ENCODE measurements around the gene CGREF1. TPM values are rescaled to one million over a fixed set of nuclear protein-coding genes. Genes with fewer than 3 reads are reported as not detected.
"Not testable (repeated sequence)": the region's sequence is repeated elsewhere in the genome, so short reads cannot be mapped to it uniquely, and the experiment has no call there.

Gene CGREF1
- polyA plus RNA-seq, 4 donors, result 5.4 to 7.3 (median 6.5) TPM

DNA sequence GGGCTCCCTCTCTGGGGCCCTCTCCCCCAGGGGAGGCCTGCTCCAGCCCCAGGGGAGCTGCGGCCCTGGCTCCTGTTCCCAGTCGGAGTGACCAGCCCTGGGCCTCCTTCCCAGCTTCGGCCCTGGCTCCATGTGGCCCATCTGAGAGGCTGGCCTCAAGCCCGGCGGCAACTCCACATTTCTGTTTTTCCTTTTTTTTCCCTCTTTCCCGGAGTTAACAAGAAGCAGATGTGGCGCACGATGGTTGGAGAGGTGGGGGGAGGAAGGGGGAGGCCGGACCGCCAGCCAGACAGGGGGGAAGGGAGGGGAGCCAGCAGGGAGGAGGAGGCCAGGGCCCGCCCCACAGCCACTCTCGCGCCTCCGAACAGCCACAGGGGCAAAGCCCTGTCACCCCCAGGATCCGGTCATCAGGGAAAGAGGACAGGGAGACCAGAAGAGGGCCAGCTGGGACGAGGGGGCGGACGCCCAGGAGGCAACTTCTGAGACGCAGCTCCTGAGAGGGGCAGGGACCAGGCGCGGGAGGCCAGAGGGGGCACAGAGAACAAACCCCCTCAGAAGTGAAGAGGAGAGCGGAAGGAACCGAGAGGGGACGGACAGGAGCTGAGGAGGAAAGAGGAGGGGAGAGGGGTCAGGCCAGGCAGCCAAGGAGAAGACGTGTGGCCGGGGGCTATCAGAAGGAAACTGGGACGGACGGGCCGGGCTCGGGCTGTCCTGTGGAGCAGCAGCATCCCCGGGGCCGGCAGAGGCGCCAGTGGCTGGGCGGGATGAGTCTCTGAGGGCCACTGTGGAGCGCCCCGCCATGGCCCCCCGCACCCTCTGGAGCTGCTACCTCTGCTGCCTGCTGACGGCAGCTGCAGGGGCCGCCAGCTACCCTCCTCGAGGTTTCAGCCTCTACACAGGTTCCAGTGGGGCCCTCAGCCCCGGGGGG lies 40.4 kb downstream of the CGREF1 start, which contains the start of gene EMILIN1:
TSS of gene EMILIN1 (plus strand) at position 349 of the 928 bp plus-strand sequence. CDS start at position 800, 451 bp downstream.
- peak in 2 of 4 donors; percentile 80 for DNase-seq (ENCODE audit: low read depth in 4 of 4, low spot score in 2 of 4)

DNA sequence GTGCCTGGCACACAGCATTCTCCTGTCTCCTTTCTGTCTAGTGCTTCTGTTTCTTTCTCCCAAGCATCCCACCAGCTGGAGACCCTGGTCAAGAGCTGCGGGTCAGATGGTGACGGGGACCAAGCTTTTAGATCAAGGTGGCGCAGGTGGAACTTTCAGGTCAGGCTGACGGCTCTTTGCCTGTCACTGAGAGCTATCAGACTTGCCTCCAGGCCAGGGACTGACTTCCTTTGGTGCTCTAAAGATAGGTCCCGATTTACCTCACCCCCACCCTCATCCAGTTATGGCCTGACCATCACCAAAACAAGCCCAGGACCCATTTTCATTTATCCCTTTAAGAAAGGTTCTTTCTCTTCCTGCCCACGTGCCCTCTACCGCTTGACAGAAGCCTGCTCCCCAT lies 41.7 kb downstream of the CGREF1 start:
- DNase-seq (ENCODE audit: low read depth in 4 of 4, low spot score in 2 of 4), result no peak

DNA sequence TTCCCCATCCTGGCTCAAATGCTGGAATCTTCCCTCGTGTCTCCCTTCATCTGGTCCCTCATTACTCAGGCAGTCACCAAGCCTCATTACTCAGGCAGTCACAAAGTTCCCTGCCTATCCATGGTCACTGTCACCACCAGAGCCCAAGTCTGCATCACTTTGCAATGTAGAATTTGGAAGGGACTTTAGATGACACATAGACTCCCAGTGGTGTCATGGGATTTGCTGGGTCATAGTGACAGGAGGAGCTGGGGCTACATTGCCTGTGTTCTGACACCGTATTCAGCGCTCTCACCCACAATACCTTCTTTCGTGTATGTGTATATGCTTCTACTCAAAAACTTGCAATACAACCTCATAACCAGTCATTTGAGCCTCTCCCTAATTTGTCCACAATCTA lies 42.6 kb downstream of the CGREF1 start:
- no peak for DNase-seq (ENCODE audit: low read depth in 4 of 4, low spot score in 2 of 4)

DNA sequence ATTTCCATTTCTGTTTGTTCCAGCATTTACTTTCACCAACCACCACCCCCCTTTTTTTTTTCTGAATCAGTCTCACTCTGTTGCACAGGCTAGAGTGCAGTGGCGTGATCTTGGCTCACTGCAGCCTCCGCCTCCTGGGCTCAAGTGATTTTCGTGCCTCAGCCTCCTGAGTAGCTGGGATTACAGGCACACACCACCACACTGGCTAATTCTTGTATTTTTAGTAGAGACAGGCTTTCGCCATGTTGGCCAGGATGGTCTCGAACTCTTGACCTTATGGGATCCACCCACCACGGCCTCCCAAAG lies 43.4 kb downstream of the CGREF1 start:
- DNase-seq (ENCODE audit: low read depth in 4 of 4, low spot score in 2 of 4), result not testable (repeated sequence)

DNA sequence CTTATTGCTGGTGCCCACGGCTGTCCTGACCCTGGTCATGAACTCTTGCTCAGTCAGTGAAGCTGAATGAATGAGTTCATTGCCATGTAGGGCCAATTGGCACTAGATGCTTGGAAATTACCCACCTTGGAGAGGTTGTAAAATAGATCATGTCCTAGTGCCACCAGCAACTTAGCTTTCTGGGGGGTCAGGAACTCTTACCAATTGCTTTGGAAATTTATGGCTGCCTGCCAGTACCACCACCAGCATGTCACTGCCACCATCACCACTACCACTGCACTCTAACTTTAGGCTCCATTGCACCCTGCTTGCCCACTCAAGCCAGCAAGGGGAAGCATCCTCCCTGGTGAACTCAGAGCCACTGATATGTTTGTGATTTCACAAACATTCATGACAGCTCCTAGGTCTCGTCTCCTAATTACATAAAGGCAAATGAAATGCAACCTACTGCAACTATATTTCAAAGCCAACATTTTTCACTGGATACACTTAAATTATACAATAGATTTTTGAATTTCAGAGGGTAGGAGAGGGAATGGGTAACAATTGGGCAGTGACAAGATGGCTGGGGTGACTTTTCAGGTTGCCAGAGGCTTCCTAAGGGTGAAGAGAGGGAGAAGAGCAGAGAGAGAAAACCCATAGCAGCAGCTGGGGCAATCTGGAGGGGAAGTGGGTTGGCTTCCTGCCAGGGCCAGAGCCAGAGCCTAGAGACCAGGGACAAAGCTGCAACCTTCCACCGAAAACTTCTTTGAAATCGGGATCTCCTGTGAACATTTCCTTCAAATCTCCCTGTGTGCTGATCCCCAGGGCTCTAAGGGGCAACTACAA lies 44.0 kb downstream of the CGREF1 start:
- DNase-seq (ENCODE audit: low read depth in 4 of 4, low spot score in 2 of 4), result no peak

DNA sequence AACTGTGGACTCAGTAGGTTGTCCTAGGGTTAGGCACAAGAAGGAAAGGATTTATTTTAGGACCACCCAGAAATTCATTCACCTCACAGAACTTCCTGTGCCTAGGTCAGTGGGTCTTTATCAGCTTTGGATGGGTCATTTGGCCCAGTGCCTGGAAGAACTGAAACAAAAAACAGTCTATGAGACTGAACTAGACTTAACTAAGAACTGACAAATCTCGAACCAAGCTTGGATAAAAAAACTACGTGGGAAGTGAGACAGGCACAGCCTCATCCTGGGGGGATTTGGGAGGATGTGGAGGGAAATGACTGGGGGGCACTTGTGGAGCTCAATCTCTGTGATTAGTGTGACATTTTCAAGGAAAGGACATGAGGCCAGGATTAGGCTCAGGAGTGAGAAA lies 45.1 kb downstream of the CGREF1 start:
- DNase-seq (ENCODE audit: low read depth in 4 of 4, low spot score in 2 of 4), result no peak

DNA sequence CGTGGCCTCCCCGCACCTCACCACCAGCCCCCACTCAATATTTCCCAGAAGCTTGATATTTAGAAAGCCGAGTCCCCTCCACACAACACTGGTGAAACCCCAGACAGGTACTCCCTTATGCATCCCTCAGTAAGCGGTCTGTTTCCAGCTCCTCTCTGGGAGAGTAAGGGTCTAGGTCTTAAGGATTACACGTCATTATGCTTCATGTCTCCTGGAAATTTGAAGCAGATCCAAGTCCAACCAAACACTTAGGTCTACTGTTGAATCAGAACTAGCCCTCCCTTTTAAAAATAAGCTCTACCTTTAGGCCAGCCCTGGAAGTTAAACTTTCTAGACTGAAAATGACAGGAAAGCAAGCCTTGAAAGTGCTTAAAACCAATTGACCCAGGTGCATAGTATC lies 46.0 kb downstream of the CGREF1 start:
- DNase-seq (ENCODE audit: low read depth in 4 of 4, low spot score in 2 of 4), result no peak

DNA sequence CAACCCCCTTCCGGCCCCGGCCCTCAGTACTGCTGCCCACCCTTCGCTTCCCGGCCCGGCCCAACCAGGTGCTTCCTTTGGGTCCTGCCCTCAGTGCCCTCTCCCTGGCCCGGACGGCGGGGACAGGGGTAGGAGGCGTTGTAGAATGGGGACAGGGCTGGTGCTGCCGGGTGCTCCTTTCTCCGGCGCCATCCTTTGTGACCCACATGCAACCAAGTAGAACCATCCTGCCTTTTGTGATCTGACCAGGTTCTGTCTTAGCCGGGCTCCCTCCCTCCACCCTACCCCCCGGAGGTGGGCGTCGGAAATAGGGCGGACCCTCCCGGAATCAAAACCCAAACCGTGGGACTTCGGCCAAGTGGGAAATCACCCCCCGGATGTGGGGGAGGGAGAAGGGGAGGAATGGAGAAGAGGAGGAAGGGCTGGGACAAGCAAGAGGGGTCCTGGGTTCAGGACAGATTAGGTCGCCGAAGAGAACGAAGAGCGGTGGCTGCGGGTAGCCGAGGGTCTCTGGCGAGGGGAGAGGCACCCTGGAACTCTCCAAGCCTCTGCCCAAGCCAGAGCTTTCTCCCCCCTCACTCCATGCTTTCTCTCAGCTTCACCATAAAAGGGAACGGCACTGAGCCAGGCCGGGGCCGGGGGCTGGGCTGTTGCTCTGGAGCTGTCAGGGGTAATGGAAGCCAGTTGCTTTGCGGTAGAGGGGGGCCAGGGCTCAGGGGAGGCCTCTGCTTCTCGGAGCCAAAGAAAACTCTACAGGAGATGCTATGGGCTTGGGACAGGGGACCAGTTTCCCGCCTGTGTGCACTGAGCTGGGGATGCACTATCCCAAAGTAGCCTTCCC lies 46.7 kb downstream of the CGREF1 start:
- DNase-seq (ENCODE audit: low read depth in 4 of 4, low spot score in 2 of 4), result peak in 1 of 4 donors; percentile 86

DNA sequence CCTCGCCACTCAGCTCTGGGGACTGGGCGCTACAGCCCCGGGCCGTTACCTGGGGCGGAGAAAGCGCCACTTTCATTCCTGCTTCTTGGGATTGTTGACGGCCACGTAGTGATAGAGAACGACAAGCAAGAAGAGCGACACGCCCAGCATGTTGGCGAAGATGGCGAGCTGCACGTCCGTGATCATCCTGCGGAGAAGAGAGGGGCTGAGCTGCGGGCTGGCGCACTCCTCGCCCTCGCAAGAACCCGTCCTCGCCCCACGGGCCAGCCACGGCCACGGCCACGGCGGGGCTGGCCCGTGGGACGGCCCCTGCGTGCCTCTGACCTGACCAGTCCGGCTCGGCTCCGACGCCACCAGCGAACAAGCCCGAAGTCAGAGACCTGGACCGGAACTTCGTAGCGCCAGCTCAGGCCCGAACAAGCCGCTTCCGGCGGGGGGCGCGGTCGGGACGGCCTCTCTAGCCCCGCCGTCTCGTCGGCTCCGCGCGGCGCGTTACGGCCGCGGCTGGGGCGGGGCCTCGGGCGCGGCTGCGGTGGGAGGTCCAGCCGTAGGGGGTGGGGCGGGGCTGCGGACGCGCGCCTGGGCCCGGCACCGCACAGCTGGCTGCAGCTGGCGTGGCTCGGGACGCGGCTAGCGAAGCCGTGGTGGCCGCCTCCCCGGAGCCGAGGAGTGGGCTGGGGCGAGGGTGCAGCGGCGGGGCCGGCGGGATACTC lies 47.5 kb downstream of the CGREF1 start, which contains the start of gene OST4:
TSS of gene OST4 (minus strand) at position 378 of the 713 bp plus-strand sequence.
- peak in 2 of 4 donors; percentile 31 to 91 for DNase-seq (ENCODE audit: low read depth in 4 of 4, low spot score in 2 of 4)

DNA sequence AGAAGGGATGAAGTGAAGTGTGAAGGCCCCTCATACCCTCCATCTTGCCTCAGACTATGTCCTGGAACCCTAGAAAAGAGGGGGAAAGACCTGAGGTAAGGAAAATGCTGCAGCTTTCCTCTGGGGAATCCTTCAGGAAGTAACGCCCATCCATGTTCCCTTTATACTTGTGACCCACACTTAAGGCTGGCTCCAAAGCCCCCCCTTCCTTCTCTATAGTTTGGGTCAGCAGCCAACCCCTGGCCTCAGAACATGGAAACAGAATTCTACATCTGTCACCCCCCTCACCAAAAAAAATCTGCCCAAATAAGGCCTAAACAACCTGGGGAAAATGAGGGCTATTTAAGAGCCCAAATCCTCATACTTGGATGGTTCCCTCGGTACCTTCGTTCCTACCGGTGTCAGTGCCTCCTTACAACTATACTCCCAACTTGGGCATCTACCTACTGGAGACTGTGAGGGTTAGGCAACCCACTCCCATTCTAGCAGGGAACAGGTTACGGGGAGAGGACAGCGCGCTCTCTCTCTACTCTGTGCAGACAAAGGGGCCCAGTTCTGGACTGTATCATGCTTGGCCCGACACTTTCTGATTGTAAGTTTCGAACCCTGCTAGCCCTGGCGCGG lies 48.2 kb downstream of the CGREF1 start:
- DNase-seq (ENCODE audit: low read depth in 4 of 4, low spot score in 2 of 4), result no peak

DNA sequence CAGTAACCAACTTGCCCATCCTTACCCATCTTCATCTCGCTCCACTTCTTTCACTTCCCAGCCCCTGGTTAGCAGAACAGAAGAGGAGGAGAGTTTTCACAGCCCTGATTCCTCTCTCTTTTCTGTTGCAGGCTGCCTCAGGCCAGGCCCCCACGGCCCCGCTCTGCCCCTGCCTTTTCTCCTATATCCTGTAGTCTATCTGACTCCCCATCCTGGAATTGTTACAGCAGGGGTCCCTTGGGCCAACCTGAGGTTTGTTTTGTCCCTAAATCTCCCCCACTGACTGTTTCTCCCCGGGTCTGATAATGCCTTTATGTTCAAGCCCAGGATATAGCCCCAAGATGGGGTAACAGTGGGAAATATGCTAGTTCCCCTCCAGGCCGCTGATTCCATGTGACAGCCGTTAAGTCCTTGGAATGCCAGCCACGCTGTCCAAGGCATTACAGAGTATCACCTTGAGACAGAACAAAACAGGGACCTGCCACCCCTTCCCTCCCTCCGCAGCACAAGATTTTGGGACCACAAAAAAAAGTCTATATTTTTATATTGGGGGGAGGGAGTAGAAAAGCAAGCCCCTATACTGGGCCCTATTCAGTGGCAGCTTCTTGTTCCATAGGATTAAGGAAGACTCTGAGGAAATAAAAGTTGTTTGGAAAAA lies 48.8 kb downstream of the CGREF1 start:
- DNase-seq (ENCODE audit: low read depth in 4 of 4, low spot score in 2 of 4), result no peak

DNA sequence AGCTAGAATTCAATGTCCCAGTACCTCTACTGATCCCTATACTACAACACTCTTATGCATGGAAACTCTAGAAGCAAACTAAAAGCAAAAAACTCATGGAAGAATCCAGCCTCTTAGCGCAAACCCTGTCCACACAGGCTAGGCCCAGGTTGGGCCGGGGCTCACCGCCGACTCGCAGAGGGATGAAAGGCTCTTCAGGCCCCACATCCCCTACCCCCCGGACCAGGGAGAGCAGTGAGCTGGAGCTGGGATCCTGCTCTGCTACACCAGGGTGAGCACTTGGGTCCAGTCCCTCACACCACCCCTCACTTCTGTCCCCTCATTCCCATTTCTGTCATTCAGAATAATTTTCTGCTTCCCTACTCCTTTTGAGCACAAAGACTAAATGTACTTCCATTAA lies 49.5 kb downstream of the CGREF1 start:
- DNase-seq (ENCODE audit: low read depth in 4 of 4, low spot score in 2 of 4), result no peak

DNA sequence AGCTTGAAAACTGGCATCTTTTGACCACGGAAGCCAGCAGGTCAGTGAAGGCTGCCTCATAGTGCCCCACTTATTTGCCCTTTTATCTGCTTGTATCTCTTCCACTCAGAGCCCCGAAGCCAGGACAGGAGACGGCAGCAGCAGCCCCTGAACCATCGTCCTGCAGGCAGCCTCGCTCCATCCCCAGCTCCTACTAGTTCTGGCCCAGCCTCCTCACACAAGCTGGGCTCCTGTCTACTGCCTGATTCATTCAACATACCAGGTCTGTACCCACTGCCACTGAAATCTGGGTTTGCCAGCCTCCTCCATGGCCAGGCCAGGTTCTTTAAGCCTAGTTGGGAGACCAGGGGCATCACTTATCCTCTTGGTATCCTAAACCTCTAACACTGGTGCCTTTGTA lies 51.5 kb downstream of the CGREF1 start:
- DNase-seq (ENCODE audit: low read depth in 4 of 4, low spot score in 2 of 4), result no peak

DNA sequence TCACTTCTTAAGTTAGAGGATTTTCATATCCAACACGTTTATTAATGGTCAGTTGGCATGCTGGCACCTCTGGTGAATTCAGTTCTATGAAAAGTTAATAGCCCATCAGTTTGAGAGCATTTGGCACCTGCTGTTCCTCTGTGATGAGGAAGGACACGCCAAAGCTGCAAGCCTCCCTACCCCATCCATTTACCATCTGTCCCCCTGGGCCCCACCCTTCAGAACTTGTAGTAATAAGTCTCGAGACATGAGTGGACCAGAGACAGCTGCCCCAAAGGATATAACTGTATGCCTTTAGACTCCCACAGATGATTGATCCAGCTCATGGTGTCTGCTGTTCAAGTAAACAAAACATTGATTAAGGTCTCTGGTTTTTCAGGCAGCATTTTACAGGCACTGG lies 53.8 kb downstream of the CGREF1 start:
- DNase-seq (ENCODE audit: low read depth in 4 of 4, low spot score in 2 of 4), result no peak

DNA sequence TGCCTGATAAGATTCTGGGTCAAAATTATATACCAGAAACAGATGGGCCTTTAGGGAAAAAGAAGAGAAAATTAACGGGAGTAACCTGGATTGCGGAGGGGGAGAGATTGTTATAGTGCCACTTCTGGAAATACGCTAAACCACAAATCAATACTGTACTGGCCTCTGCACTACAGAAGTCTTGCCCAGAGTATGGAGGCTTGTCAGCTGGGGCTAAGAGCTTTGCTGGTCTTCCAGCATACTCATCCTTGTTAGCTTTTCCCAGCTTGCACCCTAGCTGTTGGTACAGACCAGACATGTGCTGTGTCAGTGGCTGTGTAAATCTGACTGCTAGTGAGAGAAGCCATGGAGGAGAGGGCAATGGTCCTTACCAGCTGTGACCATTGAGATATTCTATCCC lies 58.6 kb downstream of the CGREF1 start:
- no peak for DNase-seq (ENCODE audit: low read depth in 4 of 4, low spot score in 2 of 4)

DNA sequence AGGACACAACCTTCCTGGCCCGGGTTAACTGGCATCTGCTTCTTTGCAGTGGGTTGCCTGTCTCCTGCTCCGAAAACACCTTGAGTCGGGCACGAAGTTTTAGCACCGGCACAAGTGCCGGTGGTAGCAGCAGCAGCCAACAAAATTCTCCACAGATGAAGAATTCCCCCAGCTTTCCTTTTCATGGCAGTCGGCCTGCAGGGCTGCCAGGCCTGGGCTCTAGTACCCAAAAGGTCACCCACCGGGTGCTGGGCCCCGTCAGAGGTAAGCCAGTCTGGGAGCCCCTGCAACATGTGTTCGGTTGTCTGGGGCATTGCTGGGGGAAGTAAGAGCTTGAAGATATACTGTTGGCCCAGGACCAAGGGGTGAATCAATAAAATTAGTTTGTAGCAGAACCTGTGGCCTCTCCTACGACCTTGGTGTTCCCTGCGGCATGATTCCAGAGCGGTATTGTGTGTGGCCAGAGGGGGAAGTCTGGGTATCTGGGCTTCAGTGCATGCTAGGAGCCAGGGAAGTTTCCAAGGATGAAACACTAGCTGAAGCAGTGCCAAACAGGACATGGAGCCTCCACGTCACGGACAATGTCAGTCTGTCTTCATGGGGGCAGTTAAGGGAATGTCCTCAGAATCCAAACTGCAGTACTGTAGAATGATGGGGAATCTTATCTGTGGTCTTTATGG lies 59.6 kb downstream of the CGREF1 start:
- no peak for DNase-seq (ENCODE audit: low read depth in 4 of 4, low spot score in 2 of 4)

DNA sequence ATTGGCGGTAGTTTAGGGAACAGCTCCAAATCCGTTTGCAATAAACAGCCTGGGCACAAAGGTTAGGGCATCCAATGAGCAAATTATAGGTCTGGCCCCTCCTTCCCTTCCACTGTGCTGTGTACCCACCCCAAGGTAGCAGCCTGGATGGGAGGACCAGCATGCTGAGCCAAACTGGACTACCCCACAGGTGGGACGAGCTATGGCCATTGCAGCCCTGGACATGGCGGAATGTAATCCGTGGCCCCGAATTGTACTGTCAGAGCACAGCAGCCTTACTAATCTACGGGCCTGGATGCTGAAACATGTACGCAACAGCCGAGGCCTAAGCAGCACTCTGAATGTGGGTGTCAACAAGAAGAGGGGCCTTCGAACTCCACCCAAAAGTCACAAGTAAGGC lies 60.7 kb downstream of the CGREF1 start:
- no peak for DNase-seq (ENCODE audit: low read depth in 4 of 4, low spot score in 2 of 4)

DNA sequence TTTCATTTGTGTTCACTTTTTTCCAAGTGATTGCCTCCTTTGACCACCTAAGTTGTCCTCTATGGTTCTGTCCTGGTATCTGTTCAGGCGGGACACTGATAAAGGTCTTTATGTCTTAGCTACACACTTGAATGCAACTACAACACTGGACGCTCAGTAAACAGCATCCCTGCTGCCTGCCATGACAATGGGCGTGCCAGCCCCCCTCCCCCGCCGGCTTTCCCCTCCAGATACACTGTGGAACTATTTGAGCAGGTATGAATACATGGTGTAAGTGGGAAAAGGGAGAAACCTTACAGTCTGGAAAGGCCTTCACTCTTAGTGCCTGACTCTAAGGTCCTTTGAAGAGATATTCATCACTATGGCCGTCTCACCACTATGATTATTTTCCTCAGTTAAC lies 61.7 kb downstream of the CGREF1 start:
- no peak for DNase-seq (ENCODE audit: low read depth in 4 of 4, low spot score in 2 of 4)

DNA sequence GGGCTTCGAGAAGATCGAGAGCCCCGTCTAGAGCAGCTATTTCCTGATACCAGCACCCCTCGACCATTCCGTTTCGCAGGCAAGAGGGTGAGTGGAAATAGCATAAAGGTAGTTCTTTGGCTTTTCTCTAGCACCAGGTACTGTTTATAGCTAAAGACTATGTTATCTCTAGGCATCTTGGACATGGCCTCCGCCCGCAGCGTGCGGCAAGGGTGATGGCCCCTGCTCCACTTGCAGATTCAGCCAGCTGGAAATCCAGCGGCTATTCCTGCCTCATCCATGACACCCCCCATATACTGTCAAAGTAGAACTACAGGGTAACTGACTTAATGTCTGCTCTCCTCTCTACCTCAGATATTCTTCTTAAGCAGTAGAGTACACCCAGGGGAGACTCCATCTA lies 64.2 kb downstream of the CGREF1 start:
- DNase-seq (ENCODE audit: low read depth in 4 of 4, low spot score in 2 of 4), result no peak
